ENCODE data around the gene HACD1.

The HACD1 gene

GRCh38 chr10:17580885-17581284 lies 36.3 kb downstream of the HACD1 start:
- DNase-seq (ENCODE audit: low spot score): no peak

- DNase-seq (ENCODE audit: low spot score): no peak
Measured at GRCh38 chr10:17578603-17579002, 38.6 kb downstream of the HACD1 start.

GRCh38 chr10:17576768-17577167 lies 40.4 kb downstream of the HACD1 start:
- no peak for DNase-seq (ENCODE audit: low spot score)

GRCh38 chr10:17564911-17565310 lies 52.3 kb downstream of the HACD1 start:
- DNase-seq (ENCODE audit: low spot score): no peak

GRCh38 chr10:17563452-17563851 lies 53.7 kb downstream of the HACD1 start:
- DNase-seq (ENCODE audit: low spot score): no peak

- DNase-seq (ENCODE audit: low spot score): no peak
Measured at GRCh38 chr10:17562614-17563013, 54.6 kb downstream of the HACD1 start.

GRCh38 chr10:17561111-17561510 lies 56.1 kb downstream of the HACD1 start:
- no peak for DNase-seq (ENCODE audit: low spot score)

GRCh38 chr10:17557459-17557858 lies 59.7 kb downstream of the HACD1 start:
- DNase-seq (ENCODE audit: low spot score): no peak

GRCh38 chr10:17548770-17549169 lies 68.4 kb downstream of the HACD1 start:
- no peak for DNase-seq (ENCODE audit: low spot score)

GRCh38 chr10:17548162-17548561 lies 69.0 kb downstream of the HACD1 start:
- DNase-seq (ENCODE audit: low spot score): no peak

GRCh38 chr10:17547060-17547459 lies 70.1 kb downstream of the HACD1 start:
- no peak for DNase-seq (ENCODE audit: low spot score)

- DNase-seq (ENCODE audit: low spot score): no peak
Measured at GRCh38 chr10:17544465-17544864, 72.7 kb downstream of the HACD1 start.
